Caco-2 (cell line): ENCODE measurements around the gene LRMDA. TPM values are rescaled to one million over a fixed set of nuclear protein-coding genes. Genes with fewer than 3 reads are reported as not detected.

Experiments used
- BruUV-seq: library from RNA; stranded (reverse); fragments of 400-500 nt; replicated peaks from 2 replicates; lab custom pipeline; 2021; lab: Mats Ljungman, UMichigan
- CTCF ChIA-PET: fragments of 300-600 bp; sonication (Branson Sonifier 250); formaldehyde crosslinking; loops from one replicate; lab custom pipeline; 2022; ENCODE audit warnings: antibody characterized with exemption; lab: Charles Lee
- POLR2A ChIA-PET: fragments of 300-600 bp; sonication (Branson Sonifier 250); formaldehyde crosslinking; loops from one replicate; lab custom pipeline; 2022; ENCODE audit warnings: antibody characterized with exemption; lab: Charles Lee
- DNase-seq, 2 experiments: peaks; one replicate each; pipeline versions ENCODE4 v3.0.0 to v3.0.0-alpha.2; 2020 to 2022
- H3K27me3 ChIP-seq: replicated peaks from 2 replicates; pipeline ENCODE4 v1.6.0; 2011; ENCODE audit warnings: low read length; ENCODE audit not compliant: control insufficient read depth, insufficient read depth
- H3K36me3 ChIP-seq: 2 replicates; pipeline ENCODE4 v1.5.1; 2011; ENCODE audit warnings: low read length; ENCODE audit not compliant: control insufficient read depth, insufficient read depth
- H3K4me1 ChIP-seq: fragments of 250-450 bp; sonication (Bioruptor Pico); 2 replicates; pipeline ENCODE4 v1.5.1; 2020; ENCODE audit warnings: mild to moderate bottlenecking
- H3K4me3 ChIP-seq: 2 replicates; pipeline ENCODE4 v1.5.1; 2011; ENCODE audit warnings: low read depth, mild to moderate bottlenecking, control low read depth, low read length
- H3K9me3 ChIP-seq: fragments of 250-450 bp; sonication (Bioruptor Pico); 2 replicates; pipeline ENCODE4 v1.5.1; 2020; ENCODE audit warnings: mild to moderate bottlenecking, moderate library complexity
- H3K27ac Mint-ChIP-seq: one replicate; pipeline ENCODE4 v1.8.0; 2022; ENCODE audit warnings: mixed read lengths; ENCODE audit not compliant: unreplicated experiment
- H3K27me3 Mint-ChIP-seq: one replicate; pipeline ENCODE4 v1.8.0; 2022; ENCODE audit warnings: mixed read lengths; ENCODE audit not compliant: insufficient read depth, unreplicated experiment
- H3K36me3 Mint-ChIP-seq: one replicate; pipeline ENCODE4 v1.8.0; 2022; ENCODE audit warnings: mild to moderate bottlenecking, mixed read lengths; ENCODE audit not compliant: insufficient read depth, unreplicated experiment
- H3K4me1 Mint-ChIP-seq: one replicate; pipeline ENCODE4 v1.8.0; 2022; ENCODE audit warnings: low read depth, mixed read lengths; ENCODE audit not compliant: unreplicated experiment
- H3K4me3 Mint-ChIP-seq: one replicate; pipeline ENCODE4 v1.8.0; 2022; ENCODE audit warnings: mild to moderate bottlenecking, moderate library complexity, mixed read lengths; ENCODE audit not compliant: unreplicated experiment
- H3K9me3 Mint-ChIP-seq: one replicate; pipeline ENCODE4 v1.8.0; 2022; ENCODE audit warnings: mixed read lengths; ENCODE audit not compliant: unreplicated experiment
- CTCF ChIP-seq, 2 experiments: fragments of 200-600 bp in 1 of 2; IDR thresholded peaks; 1 replicate in 1 of 2; 2 replicates in 1 of 2; pipeline versions ENCODE4 v1.5.1 to v1.8.0; 2011 to 2022; ENCODE audit warnings: antibody characterized with exemption in 1 of 2, control low read depth in 1 of 2, inconsistent platforms in 1 of 2, low read depth in 1 of 2, low read length in 1 of 2, mild to moderate bottlenecking in 1 of 2, moderate library complexity in 1 of 2; ENCODE audit not compliant: insufficient read depth in 1 of 2, severe bottlenecking in 1 of 2, unreplicated experiment in 1 of 2
- intact Hi-C: fragments of 100-400 bp; cut with micrococcal nuclease; formaldehyde crosslinking; loops from one replicate; pipeline ENCODE4 v1.10.0; 2022; ENCODE audit not compliant: unreplicated experiment
- total RNA-seq: library from RNA; stranded (reverse); gene quantifications from 2 replicates; pipeline ENCODE4 v1.2.3, GENCODE V29; 2022

LRMDA gene
- total RNA-seq, 1 experiment from 2014 or later = 18.5 TPM

GRCh38 chr10:75723319-75723980, 292.0 kb downstream of the LRMDA start:
- H3K4me3 Mint-ChIP-seq = no peak overlapping the region
- POLR2A ChIA-PET = no interaction called here
- TF ChIP-seq CTCF (IDR thresholded peaks at IDR 0.05; ENCODE audit: insufficient read depth in 1 of 2, low read depth in 1 of 2, low read length in 1 of 2, severe bottlenecking in 1 of 2, unreplicated experiment in 1 of 2) = no peak
- H3K36me3 Mint-ChIP-seq = no peaks in the 10 kb centered on the region
- Histone ChIP-seq H3K36me3 (no peaks in the 10 kb centered on the region), H3K4me3 (no peak overlapping the region), H3K4me1 (no peaks in the 10 kb centered on the region), H3K27me3 (no peaks in the 10 kb centered on the region), H3K9me3 (no peaks in the 10 kb centered on the region)
- intact Hi-C loops = loop anchor here (10.0 kb wide), 1 partner anchor 361 kb away; no protein-coding TSS in a partner anchor
- CTCF ChIA-PET = no interaction called here
- DNase-seq = no peak
- no peaks in the 10 kb centered on the region for H3K9me3 Mint-ChIP-seq
- H3K27ac Mint-ChIP-seq = no peak overlapping the region
- H3K4me1 Mint-ChIP-seq = no peaks in the 10 kb centered on the region
- H3K27me3 Mint-ChIP-seq = no peaks in the 10 kb centered on the region
- BruUV-seq = no TSS peak

- no peak for TF ChIP-seq CTCF (IDR thresholded peaks at IDR 0.05; ENCODE audit: insufficient read depth in 1 of 2, low read depth in 1 of 2, low read length in 1 of 2, severe bottlenecking in 1 of 2, unreplicated experiment in 1 of 2)
- Mint-ChIP-seq H3K36me3 (no peaks in the 10 kb centered on the region), H3K27me3 (no peaks in the 10 kb centered on the region)
Measured at GRCh38 chr10:75724047-75724446, 292.6 kb downstream of the LRMDA start.

GRCh38 chr10:75726522-75727483, 295.4 kb downstream of the LRMDA start:
- POLR2A ChIA-PET = no interaction called here
- BruUV-seq = no TSS peak
- intact Hi-C loops = loop anchor here (10.0 kb wide), 1 partner anchor 358 kb away; no protein-coding TSS in a partner anchor

More at GRCh38 chr10:75724047-75724446, 292.6 kb downstream of the LRMDA start:
- Histone ChIP-seq H3K4me3 (no peak overlapping the region), H3K4me1 (no peaks in the 10 kb centered on the region), H3K27me3 (no peaks in the 10 kb centered on the region), H3K36me3 (no peaks in the 10 kb centered on the region), H3K9me3 (no peaks in the 10 kb centered on the region)
- no TSS peak for BruUV-seq
- Mint-ChIP-seq H3K4me1 (no peaks in the 10 kb centered on the region), H3K4me3 (no peak overlapping the region), H3K9me3 (no peaks in the 10 kb centered on the region), H3K27ac (no peak overlapping the region)
- ChIA-PET CTCF (no interaction called here), POLR2A (no interaction called here)
- DNase-seq = no peak
- intact Hi-C loops = loop anchor here (10.0 kb wide), 1 partner anchor 361 kb away; no protein-coding TSS in a partner anchor

More at GRCh38 chr10:75726522-75727483, 295.4 kb downstream of the LRMDA start:
- Mint-ChIP-seq H3K36me3 (no peaks in the 10 kb centered on the region), H3K4me1 (no peaks in the 10 kb centered on the region), H3K27me3 (no peaks in the 10 kb centered on the region), H3K27ac (no peak overlapping the region), H3K4me3 (no peak overlapping the region), H3K9me3 (no peaks in the 10 kb centered on the region)
- Histone ChIP-seq H3K9me3 (no peaks in the 10 kb centered on the region), H3K4me1 (no peaks in the 10 kb centered on the region), H3K36me3 (no peaks in the 10 kb centered on the region), H3K27me3 (no peaks in the 10 kb centered on the region), H3K4me3 (no peak overlapping the region)
- CTCF ChIA-PET = no interaction called here
- TF ChIP-seq CTCF (IDR thresholded peaks at IDR 0.05; ENCODE audit: insufficient read depth in 1 of 2, low read depth in 1 of 2, low read length in 1 of 2, severe bottlenecking in 1 of 2, unreplicated experiment in 1 of 2) = no peak
- no peak for DNase-seq
